GM19193 (cell line): ENCODE data around the gene SLC4A8.

Experiments used
- POLR2A ChIP-seq: IDR thresholded peaks from 4 replicates; pipeline ENCODE4 v1.6.1; 2011; ENCODE audit not compliant: insufficient read depth, insufficient read length; ENCODE audit errors: extremely low read depth

SLC4A8 gene

GRCh38 chr12:51424662-51425539 is at the start of gene SLC4A8:
Gene SLC4A8 (plus strand): TSS chr12:51424831. CDS start chr12:51424988, 157 bp downstream.
- no peak for TF ChIP-seq POLR2A

GRCh38 chr12:51374856-51375255 is 49.8 kb upstream of the SLC4A8 start:
- TF ChIP-seq POLR2A, result no peak

GRCh38 chr12:51377099-51377984 is 47.3 kb upstream of the SLC4A8 start:
- no peak for TF ChIP-seq POLR2A

- TF ChIP-seq POLR2A, result no peak
Measured at GRCh38 chr12:51378749-51379148, 45.9 kb upstream of the SLC4A8 start.

DNA sequence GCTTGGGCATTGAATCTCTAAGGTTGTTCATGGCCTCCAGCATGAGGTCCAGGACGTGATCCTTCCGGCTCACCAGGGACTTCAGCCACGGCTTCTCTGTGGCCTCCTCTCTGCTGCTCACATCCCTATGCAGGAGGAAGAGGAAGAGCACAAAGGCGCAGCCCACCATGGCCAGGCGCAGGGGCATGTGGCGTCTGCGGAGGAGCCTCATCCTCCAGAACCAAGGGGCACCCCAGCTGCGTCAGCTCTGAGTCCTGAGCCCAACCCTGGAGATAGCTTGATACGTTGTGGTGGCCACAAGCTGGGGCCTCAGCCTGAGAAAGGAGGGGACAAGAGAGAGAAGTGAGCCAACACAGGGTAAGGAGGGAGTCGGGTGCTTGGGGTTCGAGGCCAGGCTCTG is 45.1 kb upstream of the SLC4A8 start:
- no peak for TF ChIP-seq POLR2A

GRCh38 chr12:51381226-51382079 is 43.2 kb upstream of the SLC4A8 start:
- TF ChIP-seq POLR2A, result no peak

- no peak for TF ChIP-seq POLR2A
Measured at GRCh38 chr12:51382173-51382572, 42.5 kb upstream of the SLC4A8 start.

DNA sequence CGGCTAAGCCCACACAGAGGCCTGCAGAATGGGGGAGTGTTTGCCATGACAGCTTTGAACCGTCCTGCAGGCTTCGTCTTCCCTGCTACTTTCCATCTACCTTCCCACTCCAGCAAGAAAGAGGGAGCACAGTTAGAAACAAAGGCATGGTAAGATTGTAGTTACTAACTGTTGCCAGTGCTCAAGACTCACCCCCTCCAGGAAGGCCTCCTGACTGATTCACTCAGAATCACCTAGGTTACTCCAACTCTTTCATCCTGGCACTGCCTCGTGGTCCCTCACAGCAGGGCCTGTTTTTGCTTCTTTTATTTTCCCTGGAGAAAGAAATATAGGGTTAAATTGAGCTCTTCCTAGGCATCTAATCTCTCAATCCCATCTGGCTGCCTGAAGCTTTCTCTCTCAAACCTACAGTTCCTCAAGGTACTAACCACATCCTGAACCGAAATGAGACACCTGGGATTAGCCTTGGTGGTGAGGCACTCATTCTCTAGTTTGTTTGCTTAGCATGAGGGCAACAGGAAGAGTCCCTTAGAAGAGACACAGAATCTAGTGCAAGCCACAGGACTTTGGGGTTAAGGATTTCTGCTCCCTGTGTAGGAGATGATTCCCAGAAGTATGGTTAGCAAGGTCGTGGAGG is 41.2 kb upstream of the SLC4A8 start:
- no peak for TF ChIP-seq POLR2A

GRCh38 chr12:51386351-51386750 is 38.3 kb upstream of the SLC4A8 start:
- no peak for TF ChIP-seq POLR2A

DNA sequence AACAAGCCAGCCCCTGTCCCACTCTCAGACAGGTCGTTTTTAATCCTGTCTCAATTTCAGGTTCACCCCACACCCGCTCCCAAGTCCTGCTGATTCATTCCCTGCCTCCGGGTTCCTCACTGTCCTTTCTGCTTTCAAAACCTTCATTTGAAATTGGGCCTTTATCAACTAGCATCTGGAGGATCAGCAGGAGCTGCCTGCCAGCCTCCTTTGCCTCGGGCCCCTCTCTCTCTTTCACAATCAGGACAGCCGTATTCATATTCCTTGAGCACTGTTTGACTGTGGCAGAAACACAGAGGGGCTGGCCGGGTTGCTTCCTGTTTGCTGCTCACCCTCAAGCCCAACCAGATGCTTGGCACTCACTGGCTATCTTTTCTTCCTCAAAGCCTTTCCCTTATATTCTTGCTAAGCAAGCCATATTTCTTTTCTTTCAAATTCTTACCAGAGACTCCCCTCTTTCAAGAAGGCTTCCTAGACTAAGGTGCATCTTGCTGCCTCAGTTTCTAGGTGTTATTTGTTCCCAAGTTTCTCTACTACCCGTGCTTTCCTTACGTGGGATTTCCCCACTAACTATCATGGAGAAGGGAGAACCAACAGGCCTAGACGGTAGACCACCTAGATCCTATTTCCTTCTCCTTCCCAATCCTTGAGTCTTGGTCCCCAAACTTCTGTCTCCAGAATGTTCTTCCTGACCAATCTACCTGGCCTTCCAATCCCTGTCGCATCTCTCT is 36.4 kb upstream of the SLC4A8 start:
- TF ChIP-seq POLR2A, result no peak

GRCh38 chr12:51388846-51389245 is 35.8 kb upstream of the SLC4A8 start:
- TF ChIP-seq POLR2A, result no peak

- no peak for TF ChIP-seq POLR2A
Measured at GRCh38 chr12:51389302-51389999, 35.2 kb upstream of the SLC4A8 start.

DNA sequence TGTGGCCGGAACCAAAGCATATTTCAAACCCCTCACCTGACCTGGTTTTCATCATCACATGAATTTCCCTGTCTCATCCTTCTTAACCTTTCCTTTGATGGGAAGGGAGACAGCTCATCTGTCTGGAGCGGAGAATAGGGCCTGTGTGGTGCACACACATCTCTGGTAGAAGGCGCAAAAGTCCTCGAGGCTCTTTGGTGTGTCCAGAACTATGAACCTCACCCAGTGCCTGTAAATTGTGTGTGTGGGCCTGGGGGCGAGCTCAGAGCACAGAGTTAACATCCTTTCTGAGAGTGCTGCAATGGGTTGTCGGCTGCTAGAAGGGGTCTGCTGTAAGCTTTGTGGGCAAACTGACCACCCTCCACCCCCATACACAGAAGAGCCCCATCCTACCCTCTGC is 34.2 kb upstream of the SLC4A8 start:
- no peak for TF ChIP-seq POLR2A
